GM19438 (cell line): ENCODE results near the gene BRAF.
"Not testable (repeated sequence)": the region's sequence is repeated elsewhere in the genome, so short reads cannot be mapped to it uniquely, and the experiment has no call there.

ENCODE experiments used
- ATAC-seq: cut with Tn5 transposase; IDR thresholded peaks from one replicate; pipeline ENCODE4 v1.9.1; 2021; ENCODE audit warnings: low read depth; ENCODE audit not compliant: unreplicated experiment

Gene BRAF

GRCh38 chr7:140810385-140810784, 114.3 kb downstream of the BRAF start:
- ATAC-seq: no peak

- ATAC-seq: no peak
Measured at GRCh38 chr7:140778975-140779374, 145.8 kb downstream of the BRAF start.

GRCh38 chr7:140778568-140778967, 146.2 kb downstream of the BRAF start:
- ATAC-seq: no peak

- ATAC-seq: no peak
Measured at GRCh38 chr7:140774371-140774770, 150.4 kb downstream of the BRAF start.

GRCh38 chr7:140773104-140773503, 151.6 kb downstream of the BRAF start:
- no peak for ATAC-seq

- ATAC-seq: no peak
Measured at GRCh38 chr7:140771826-140772225, 152.9 kb downstream of the BRAF start.

- no peak for ATAC-seq
Measured at GRCh38 chr7:140769852-140770251, 154.9 kb downstream of the BRAF start.

GRCh38 chr7:140767418-140767817, 157.3 kb downstream of the BRAF start:
- no peak for ATAC-seq

GRCh38 chr7:140765441-140765840, 159.3 kb downstream of the BRAF start:
- ATAC-seq: not testable (repeated sequence)

- not testable (repeated sequence) for ATAC-seq
Measured at GRCh38 chr7:140763166-140763565, 161.6 kb downstream of the BRAF start.

GRCh38 chr7:140761375-140761774, 163.4 kb downstream of the BRAF start:
- not testable (repeated sequence) for ATAC-seq

GRCh38 chr7:140754506-140754905, 170.2 kb downstream of the BRAF start:
- no peak for ATAC-seq

GRCh38 chr7:140752533-140752932, 172.2 kb downstream of the BRAF start:
- no peak for ATAC-seq

- ATAC-seq: no peak
Measured at GRCh38 chr7:140746751-140747150, 178.0 kb downstream of the BRAF start.

GRCh38 chr7:140745266-140746058, 179.3 kb downstream of the BRAF start:
- ATAC-seq: no peak

GRCh38 chr7:140744005-140744404, 180.7 kb downstream of the BRAF start:
- no peak for ATAC-seq

- not testable (repeated sequence) for ATAC-seq
Measured at GRCh38 chr7:140743255-140743654, 181.5 kb downstream of the BRAF start.

GRCh38 chr7:140738280-140738679, 186.4 kb downstream of the BRAF start:
- ATAC-seq: no peak

GRCh38 chr7:140734729-140735128, 190.0 kb downstream of the BRAF start:
- ATAC-seq: no peak

GRCh38 chr7:140734096-140734495, 190.6 kb downstream of the BRAF start:
- ATAC-seq: no peak

GRCh38 chr7:140732416-140732815, 192.3 kb downstream of the BRAF start:
- ATAC-seq: no peak

GRCh38 chr7:140726281-140726680, 198.4 kb downstream of the BRAF start:
- no peak for ATAC-seq

GRCh38 chr7:140724706-140725105, 200.0 kb downstream of the BRAF start:
- no peak for ATAC-seq
